Activated CD4-positive, alpha-beta T cell treated with anti-CD3 and anti-CD28 coated beads, Interleukin-2, amount 10 ng/mL, durations not matched to agents 24 days and 14 days (primary cell): ENCODE measurements around the gene SRD5A3. TPM values are rescaled to one million over a fixed set of nuclear protein-coding genes. Genes with fewer than 3 reads are reported as not detected.

Experiments used
- DNase-seq: peaks from one replicate; pipeline ENCODE4 v3.0.0; 2022
- H3K27ac Mint-ChIP-seq: one replicate; pipeline ENCODE4 v1.8.0; 2022; ENCODE audit warnings: mild to moderate bottlenecking, mixed read lengths
- H3K27me3 Mint-ChIP-seq: one replicate; pipeline ENCODE4 v1.8.0; 2022; ENCODE audit warnings: mixed read lengths
- H3K36me3 Mint-ChIP-seq: one replicate; pipeline ENCODE4 v1.8.0; 2022; ENCODE audit warnings: low read depth, mild to moderate bottlenecking, mixed read lengths
- H3K4me1 Mint-ChIP-seq: one replicate; pipeline ENCODE4 v1.8.0; 2021; ENCODE audit warnings: mixed read lengths
- H3K4me3 Mint-ChIP-seq: one replicate; pipeline ENCODE4 v1.8.0; 2022; ENCODE audit warnings: mild to moderate bottlenecking, moderate library complexity, mixed read lengths
- H3K9me3 Mint-ChIP-seq: one replicate; pipeline ENCODE4 v1.8.0; 2021; ENCODE audit warnings: mixed read lengths
- intact Hi-C: fragments of 100-400 bp; cut with micrococcal nuclease; formaldehyde crosslinking; loops from one replicate; pipeline ENCODE4 v1.15.1; 2023
- total RNA-seq: library from RNA; stranded (reverse); gene quantifications from 2 replicates; pipeline ENCODE4 v1.2.3, GENCODE V29; 2022

The SRD5A3 gene
- total RNA-seq, 1 donor from 2014 or later: 26.6 TPM

GRCh38 chr4:55416176-55416575, 70.1 kb downstream of the SRD5A3 start:
- no peak for DNase-seq
- Mint-ChIP-seq H3K27me3 (no peaks in the 10 kb centered on the region), H3K4me3 (no peak overlapping the region), H3K27ac (no peak overlapping the region), H3K36me3 (peaks cover 46% of the 10 kb centered on the region), H3K9me3 (no peaks in the 10 kb centered on the region), H3K4me1 (peaks cover 3% of the 10 kb centered on the region)
- intact Hi-C loops: no loop called here

Other genes starting within 250 kb of the SRD5A3 start
- not detected in 2 replicates for gene KDR, start 220.6 kb upstream of the SRD5A3 start, total RNA-seq
- gene TMEM165, start 49.7 kb downstream of the SRD5A3 start, total RNA-seq: 87.2 and 99.1 TPM in 2 replicates
- 9.8 and 10.8 TPM in 2 replicates for gene CLOCK, start 200.7 kb downstream of the SRD5A3 start, total RNA-seq
- not detected in 2 replicates for gene PDCL2, start 246.0 kb downstream of the SRD5A3 start, total RNA-seq